ENCODE measurements around the gene RNF126. TPM values are rescaled to one million over a fixed set of nuclear protein-coding genes. Genes with fewer than 3 reads are reported as not detected.

Gene RNF126
- total and polyA plus RNA-seq, 2 of the 4 experiments (the other 2 are of a cell fraction) = 7.0 to 27.4 TPM

DNA sequence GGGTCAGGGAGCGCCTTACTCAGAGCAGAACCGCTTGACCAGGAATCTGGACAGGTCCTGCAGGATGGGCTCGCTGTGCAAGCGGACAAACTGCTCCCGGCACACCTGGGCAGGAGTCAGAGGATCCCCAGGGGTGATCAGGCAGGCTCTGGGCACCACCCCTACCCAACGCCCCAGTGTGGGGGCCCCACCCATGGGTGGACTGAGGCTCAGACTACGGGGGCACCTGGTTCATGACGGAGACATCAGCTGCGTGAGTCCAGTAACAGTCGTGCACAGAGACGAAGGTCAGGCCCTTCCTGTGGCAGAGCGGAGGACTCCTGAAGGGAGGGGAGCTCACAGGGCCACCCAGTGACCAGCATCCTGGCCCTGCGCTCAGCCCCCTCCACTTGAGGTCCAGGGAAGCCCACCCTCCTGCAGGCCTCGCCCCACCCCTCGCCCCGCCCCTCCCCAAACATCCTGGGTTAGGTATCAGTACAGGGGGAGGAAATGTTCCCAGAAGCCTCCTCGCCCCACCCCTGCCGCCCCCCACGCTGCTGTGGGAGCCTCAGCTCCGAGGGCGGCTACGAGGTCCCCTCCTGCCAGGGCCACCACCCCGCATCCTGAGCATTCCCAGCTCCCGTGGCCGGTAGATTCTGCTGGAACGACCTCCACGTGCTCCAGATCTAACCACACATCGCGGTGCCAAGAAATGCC is 45.3 kb downstream of the RNF126 start:
- no peak overlapping the region for H2AFZ ChIP-seq (replicated peaks; ENCODE audit: low read length, poor library complexity)

More for the DNA sequence above, 45.3 kb downstream of the RNF126 start:
- no TSS peak for BruUV-seq (replicated peaks)
- no peak overlapping the region for H4K8ac ChIP-seq (ENCODE audit: low read depth in 2 of 2, low read length in 2 of 2)
- H3K9me3 ChIP-seq (ENCODE audit: control insufficient read depth, insufficient read depth, low read length) = no peaks in the 10 kb centered on the region
- TF ChIP-seq CHD1 (IDR thresholded peaks at IDR 0.05; ENCODE audit: low read depth, low read length) (no peak), NFE2L2 (IDR thresholded peaks at IDR 0.05; ENCODE audit: low read depth, low read length) (no peak), FOS (IDR thresholded peaks at IDR 0.05; ENCODE audit: low read depth, low read length) (no peak), MXI1 (IDR thresholded peaks at IDR 0.05; ENCODE audit: borderline replicate concordance, low read depth, low read length) (no peak), RCOR1 (IDR thresholded peaks at IDR 0.05; ENCODE audit: insufficient replicate concordance, low read length) (no peak), MAZ (IDR thresholded peaks at IDR 0.05; ENCODE audit: borderline replicate concordance, low read depth, low read length) (no peak), RAD21 (IDR thresholded peaks at IDR 0.05; ENCODE audit: low read length) (no peak), SMC3 (IDR thresholded peaks at IDR 0.05; ENCODE audit: low read depth, low read length) (no peak), CEBPB (IDR thresholded peaks at IDR 0.05; ENCODE audit: low read depth, low read length) (no peak), RFX5 (IDR thresholded peaks at IDR 0.05; ENCODE audit: low read depth, low read length) (no peak), MAFK (IDR thresholded peaks at IDR 0.05; ENCODE audit: low read depth, low read length) (no peak), BHLHE40 (IDR thresholded peaks at IDR 0.05; ENCODE audit: low read depth, low read length) (no peak), POLR2A (IDR thresholded peaks at IDR 0.05; ENCODE audit: low read depth, low read length) (no peak)
- TF ChIP-seq, protein P1, sequence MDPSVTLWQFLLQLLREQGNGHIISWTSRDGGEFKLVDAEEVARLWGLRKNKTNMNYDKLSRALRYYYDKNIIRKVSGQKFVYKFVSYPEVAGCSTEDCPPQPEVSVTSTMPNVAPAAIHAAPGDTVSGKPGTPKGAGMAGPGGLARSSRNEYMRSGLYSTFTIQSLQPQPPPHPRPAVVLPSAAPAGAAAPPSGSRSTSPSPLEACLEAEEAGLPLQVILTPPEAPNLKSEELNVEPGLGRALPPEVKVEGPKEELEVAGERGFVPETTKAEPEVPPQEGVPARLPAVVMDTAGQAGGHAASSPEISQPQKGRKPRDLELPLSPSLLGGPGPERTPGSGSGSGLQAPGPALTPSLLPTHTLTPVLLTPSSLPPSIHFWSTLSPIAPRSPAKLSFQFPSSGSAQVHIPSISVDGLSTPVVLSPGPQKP (IDR thresholded peaks at IDR 0.05; ENCODE audit: borderline replicate concordance, low read depth, low read length) = no peak
- TF ChIP-seq, protein P2, sequence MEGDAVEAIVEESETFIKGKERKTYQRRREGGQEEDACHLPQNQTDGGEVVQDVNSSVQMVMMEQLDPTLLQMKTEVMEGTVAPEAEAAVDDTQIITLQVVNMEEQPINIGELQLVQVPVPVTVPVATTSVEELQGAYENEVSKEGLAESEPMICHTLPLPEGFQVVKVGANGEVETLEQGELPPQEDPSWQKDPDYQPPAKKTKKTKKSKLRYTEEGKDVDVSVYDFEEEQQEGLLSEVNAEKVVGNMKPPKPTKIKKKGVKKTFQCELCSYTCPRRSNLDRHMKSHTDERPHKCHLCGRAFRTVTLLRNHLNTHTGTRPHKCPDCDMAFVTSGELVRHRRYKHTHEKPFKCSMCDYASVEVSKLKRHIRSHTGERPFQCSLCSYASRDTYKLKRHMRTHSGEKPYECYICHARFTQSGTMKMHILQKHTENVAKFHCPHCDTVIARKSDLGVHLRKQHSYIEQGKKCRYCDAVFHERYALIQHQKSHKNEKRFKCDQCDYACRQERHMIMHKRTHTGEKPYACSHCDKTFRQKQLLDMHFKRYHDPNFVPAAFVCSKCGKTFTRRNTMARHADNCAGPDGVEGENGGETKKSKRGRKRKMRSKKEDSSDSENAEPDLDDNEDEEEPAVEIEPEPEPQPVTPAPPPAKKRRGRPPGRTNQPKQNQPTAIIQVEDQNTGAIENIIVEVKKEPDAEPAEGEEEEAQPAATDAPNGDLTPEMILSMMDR (conservative IDR thresholded peaks at IDR 0.05; ENCODE audit: low read depth, low read length) = no peak
- TF ChIP-seq, protein P3, sequence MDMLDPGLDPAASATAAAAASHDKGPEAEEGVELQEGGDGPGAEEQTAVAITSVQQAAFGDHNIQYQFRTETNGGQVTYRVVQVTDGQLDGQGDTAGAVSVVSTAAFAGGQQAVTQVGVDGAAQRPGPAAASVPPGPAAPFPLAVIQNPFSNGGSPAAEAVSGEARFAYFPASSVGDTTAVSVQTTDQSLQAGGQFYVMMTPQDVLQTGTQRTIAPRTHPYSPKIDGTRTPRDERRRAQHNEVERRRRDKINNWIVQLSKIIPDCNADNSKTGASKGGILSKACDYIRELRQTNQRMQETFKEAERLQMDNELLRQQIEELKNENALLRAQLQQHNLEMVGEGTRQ (IDR thresholded peaks at IDR 0.05; ENCODE audit: low read depth, low read length) = no peak
- no peaks in the 10 kb centered on the region; the same call in 1 of the 2 replicates for H3K27me3 ChIP-seq (ENCODE audit: control insufficient read depth, insufficient read depth, low read length)
- H3K18ac ChIP-seq (ENCODE audit: low read depth, low read length) = no peak overlapping the region
- H2AK9ac ChIP-seq (replicated peaks; ENCODE audit: low read depth, low read length, poor library complexity) = no peak overlapping the region
- CTCF ChIA-PET = no interaction called here
- no peak overlapping the region for H4K91ac ChIP-seq (ENCODE audit: insufficient read depth, low read depth, low read length)
- POLR2A ChIA-PET (ENCODE audit: unreplicated experiment) = no interaction called here
- peaks cover 34% of the 10 kb centered on the region for H3K36me3 ChIP-seq (ENCODE audit: control insufficient read depth, insufficient read depth, low read length)
- 97% methylated on average over 11 of the region's 29 CpGs; no CpG with 5 or more reads in 1 of the 2 experiments for WGBS, 2 experiments (ENCODE audit: extremely low coverage in 2 of 2, insufficient read length in 1 of 2)
- dilution Hi-C loops (cut with HindIII; ENCODE audit: low sequenced_read_pairs, unreplicated experiment) = no loop called here
- DNase-seq (no peak), ATAC-seq (ENCODE audit: low read depth) (no peak)
- H3K23ac ChIP-seq (ENCODE audit: low read depth, low read length) = no peak overlapping the region
- no peak overlapping the region for H3K56ac ChIP-seq (ENCODE audit: extremely low read depth, insufficient read depth, low read length)
- in situ Hi-C loops (cut with MboI; ENCODE audit: low sequenced_read_pairs) = no loop called here
- no peaks in the 10 kb centered on the region; the same call in none of the 2 replicates for H4K20me1 ChIP-seq (ENCODE audit: insufficient read depth, low read length)
- H2BK20ac ChIP-seq (ENCODE audit: low read depth, low read length) = no peak overlapping the region
- H2BK5ac ChIP-seq (ENCODE audit: low read depth, low read length, poor library complexity, severe bottlenecking) = no peak overlapping the region
- H3K14ac ChIP-seq (replicated peaks; ENCODE audit: low read depth, low read length) = no peak overlapping the region
- H2AK5ac ChIP-seq (ENCODE audit: low read depth, low read length) = no peak overlapping the region
- H3K4me3 ChIP-seq (ENCODE audit: insufficient read depth, low read depth, low read length) = no peak overlapping the region
- H3K27ac ChIP-seq (ENCODE audit: insufficient read depth, low read length) = no peak overlapping the region
- H2BK15ac ChIP-seq (ENCODE audit: low read depth, low read length) = no peak overlapping the region
- H3K4ac ChIP-seq (ENCODE audit: low read depth, low read length) = no peak overlapping the region
- H3K9me1 ChIP-seq (ENCODE audit: insufficient read depth, low read length) = no peaks in the 10 kb centered on the region
- H3K4me1 ChIP-seq (ENCODE audit: control insufficient read depth, insufficient read depth, low read length) = no peaks in the 10 kb centered on the region
- intact Hi-C loops (cut with micrococcal nuclease) = no loop called here
- no peak overlapping the region for H3K9ac ChIP-seq (ENCODE audit: low read depth, low read length)
- H3K4me2 ChIP-seq (ENCODE audit: low read depth, low read length) = no peak overlapping the region
- H4K5ac ChIP-seq (ENCODE audit: low read depth, low read length) = no peak overlapping the region
- H2BK120ac ChIP-seq (ENCODE audit: low read depth, low read length) = no peak overlapping the region
- H3K79me1 ChIP-seq (ENCODE audit: low read depth in 1 of 2, low read length in 2 of 2) = no peaks in the 10 kb centered on the region
